Stimulated activated CD4-positive, alpha-beta T cell treated with anti-CD3 and anti-CD28 coated beads, Interleukin-4, amount 100 ng/mL, for 48 hours (primary cell): ENCODE measurements around the gene STARD13.
"Not testable (repeated sequence)": the region's sequence is repeated elsewhere in the genome, so short reads cannot be mapped to it uniquely, and the experiment has no call there.

Experiments
- DNase-seq, 2 donors: peaks; one replicate each; pipeline ENCODE4 v3.0.0-alpha.2; 2020; ENCODE audit warnings: low read depth in 2 of 2

The STARD13 gene

DNA sequence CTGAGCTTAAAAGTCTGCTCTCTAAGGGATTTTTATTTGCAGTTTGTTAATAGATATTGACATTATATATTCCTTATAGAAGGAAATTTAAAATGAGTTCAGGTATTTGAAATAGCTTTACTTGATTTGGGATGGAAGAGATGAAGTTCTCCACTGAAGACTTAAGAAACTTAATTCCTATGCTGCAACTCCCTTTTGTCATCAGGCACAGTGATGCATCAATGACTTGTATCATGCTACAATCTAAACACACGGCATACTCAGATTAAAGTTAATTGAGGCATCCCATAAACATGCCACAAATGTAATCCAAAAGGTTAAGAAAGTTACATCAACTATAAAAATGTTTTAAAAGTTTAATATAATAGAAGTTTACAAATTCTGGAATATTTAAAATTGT, 109.0 kb downstream of the STARD13 start:
- DNase-seq: no peak

DNA sequence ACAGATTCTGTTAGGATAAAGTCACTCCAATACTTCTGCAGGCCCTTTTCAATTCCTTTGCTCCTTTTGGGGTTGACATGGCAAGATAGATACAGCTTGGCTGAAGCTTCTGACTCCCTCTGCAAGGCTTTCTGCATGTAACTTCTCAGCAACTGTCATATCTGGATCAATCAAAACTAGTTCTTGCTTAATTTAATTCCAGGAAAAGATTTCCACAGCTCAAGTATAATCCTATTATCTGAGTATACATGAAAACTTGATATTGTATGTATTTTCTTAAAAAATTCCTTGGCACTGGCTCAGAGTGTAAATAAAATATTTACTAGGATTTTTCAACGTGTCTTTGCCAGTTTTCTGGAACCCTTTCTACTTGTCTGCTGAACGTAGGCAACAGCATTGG, 109.6 kb downstream of the STARD13 start:
- DNase-seq: no peak

DNA sequence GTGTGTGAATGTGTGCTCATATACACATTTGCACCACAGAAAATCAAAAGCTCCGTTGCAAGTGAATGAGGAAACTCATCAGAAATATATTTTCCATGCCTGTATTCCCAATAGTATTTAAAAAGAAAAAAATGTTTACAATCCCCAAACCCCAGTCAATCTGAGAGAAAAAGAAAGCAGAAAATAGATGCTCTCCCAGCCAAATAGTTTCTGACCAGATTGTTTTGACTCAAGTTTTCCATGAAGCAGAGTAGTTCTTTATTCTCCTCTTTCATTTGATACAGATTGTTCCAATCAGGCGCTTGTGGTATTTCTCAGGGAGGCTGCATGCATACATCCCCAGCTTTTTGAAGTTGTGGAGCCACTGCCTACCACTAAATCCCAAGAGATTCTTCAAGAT, 110.6 kb downstream of the STARD13 start:
- no peak for DNase-seq

DNA sequence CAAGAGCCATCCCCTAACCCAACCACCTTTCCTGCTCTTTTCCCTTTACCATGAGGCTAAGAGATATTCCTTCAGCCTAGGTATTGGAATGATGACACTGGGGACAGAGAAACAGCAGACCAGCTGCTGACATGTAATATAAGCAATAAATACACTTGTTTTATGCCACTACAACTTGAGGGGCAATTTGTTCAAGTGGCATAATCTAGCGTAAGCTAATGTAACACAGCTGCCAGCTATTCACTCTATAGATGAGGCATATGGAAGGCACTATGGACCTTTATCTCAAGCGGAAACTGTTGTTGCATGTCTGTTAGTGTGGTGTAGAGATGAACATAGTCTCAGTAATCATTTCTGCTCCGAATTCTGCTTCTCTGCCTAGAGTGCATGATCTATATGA, 111.1 kb downstream of the STARD13 start:
- DNase-seq: no peak

DNA sequence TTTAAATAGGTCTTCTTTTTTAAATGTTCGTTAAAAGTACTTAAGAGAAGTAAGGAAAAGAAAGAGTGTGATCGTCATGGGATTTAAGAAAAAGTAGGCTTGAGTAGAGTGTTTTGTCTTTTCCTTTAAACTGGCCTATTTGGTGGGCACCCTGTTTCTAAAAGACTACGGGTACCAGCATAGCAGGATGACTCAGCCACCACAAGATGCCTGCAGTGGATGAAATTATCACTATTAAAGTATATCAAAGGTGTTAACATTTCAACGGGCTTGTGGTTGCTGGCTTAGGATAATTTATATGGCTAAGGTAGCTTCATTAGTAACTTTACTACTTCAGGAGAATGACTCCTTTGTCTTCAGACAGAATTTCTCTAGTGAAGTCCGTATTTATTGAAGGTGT, 112.6 kb downstream of the STARD13 start:
- no peak for DNase-seq

DNA sequence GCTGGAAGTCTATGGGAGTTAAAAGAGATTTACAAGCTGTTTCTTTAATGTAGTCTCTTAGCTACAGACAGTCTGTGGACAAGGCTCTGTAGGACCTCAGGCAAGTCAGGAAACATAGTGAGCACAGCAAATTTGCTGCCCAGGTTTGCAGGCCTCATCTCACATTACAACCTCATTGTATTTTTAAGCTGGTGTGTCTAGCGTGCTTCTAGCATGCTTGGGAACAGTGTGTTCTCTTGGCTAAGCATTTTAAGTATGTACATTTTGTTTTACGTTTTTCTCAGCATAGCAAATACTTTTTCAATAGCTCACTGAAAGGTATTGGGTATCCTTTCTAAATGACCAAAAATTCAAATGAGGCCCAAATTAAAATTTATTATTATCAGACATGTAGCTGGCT, 113.2 kb downstream of the STARD13 start:
- no peak for DNase-seq

DNA sequence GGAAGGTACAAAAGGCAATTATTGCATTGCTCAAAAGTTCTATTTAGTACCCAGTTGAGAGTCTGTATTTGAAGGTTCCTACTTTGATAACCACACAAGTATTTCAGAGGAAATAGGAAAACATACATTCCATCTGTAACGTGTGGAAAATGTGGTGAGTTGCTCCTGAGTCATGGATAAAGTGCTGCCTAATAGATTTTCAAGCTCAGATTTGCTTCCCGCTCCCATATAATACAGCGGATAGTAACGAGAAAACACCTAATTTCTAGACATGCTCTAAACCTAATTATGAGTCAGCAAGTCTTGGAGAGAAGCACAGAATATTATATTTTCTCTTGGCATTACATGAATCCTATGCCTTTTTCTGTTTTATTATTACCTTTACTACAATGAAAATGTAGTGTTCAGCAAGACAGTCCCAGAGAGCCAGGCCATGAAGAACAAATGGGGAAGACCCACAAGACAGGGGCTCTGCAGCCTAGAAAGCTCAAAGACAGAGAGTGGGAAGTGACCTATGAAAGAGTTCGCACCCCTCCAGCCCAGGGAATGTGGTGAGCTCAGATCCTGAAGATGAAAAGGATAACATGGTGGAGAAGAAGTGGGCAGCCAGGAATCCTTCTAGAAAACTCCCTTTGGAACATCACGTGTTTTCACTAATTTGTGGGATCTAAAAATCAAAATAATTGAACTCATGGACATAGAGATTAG, 116.1 kb downstream of the STARD13 start:
- no peak for DNase-seq

DNA sequence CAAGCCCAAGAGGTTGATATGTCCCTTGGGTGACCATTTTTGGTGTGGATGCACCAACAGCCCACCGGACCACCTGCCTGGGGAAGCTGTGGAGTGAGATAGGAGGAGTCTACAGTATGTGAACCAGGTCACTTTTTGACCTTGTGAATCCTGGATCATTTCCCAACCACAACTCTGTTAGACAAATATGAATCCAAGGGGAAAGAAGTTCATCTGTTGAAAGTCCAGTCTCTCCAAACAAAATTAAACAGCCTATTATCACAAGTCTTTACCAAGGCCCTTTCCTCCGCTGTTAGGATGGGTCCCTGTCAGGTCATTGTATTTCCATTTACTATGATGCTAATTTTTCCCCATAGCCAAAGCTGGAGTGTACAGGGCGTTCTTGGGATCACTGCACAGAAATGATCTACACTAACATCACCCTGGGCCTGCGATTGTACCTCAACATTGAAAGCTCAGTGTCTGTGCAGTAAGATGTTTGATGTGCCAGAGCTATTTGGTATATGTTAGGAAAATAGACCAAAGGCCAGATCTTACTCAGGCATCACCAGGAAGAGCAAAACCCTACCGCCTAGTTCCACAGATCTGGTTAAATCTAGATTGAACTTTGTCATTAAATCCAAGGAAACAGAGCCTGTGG, 117.1 kb downstream of the STARD13 start:
- no peak for DNase-seq

DNA sequence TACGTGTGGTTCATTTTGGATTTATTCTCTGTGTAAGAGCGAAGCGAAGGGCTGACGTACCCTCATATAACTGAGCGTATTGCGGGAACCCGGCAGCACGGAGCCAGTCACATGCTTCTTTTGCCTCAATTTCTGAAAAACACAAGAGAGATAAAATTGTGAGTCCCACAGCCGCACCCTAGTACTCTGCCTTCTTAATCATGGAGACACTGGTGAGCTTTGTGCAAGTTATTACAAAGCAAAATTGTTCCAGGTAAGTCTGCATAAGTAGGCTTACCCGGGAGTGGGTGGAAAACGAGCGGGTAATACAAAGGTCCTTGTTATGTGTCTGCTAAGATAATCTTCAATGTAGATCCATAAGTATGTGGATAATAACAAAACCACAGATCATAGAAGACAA, 118.1 kb downstream of the STARD13 start:
- DNase-seq: no peak

DNA sequence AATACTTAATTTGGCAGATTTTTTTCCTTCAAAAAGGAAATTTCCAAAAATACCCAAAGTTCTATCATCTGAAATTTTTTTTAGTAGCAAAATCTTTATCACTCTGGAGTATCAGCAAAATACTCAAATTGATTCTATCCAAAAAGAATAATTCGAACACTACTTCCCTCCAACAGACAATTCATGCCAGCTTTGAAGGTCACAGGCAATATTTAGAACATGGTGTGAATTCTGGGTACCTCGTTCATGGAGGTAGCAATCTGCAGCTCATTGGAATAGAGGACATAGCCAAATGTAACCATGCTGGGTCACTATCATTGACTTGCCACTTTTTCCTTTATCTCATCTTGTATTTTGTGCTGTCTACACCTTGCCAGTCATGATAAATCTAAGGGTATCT, 119.8 kb downstream of the STARD13 start:
- DNase-seq: no peak

DNA sequence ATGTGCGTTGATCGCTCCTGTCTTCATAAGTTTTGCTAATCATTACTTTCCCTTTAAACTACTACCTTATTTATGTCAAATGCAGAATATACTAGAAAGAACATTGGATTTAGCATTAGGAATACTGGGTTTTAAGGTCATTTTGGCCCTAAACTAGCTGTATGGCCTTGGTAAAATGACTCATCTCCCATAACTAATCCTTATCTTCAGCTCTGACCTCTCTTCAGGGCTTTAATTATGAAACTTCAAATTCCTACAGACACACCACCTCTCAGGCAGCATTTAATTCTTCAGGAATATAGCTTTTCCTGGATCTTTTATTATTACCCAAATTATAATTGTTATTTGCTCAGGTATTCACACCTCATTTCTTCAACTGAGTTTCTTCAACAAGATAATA, 121.2 kb downstream of the STARD13 start:
- DNase-seq: no peak

DNA sequence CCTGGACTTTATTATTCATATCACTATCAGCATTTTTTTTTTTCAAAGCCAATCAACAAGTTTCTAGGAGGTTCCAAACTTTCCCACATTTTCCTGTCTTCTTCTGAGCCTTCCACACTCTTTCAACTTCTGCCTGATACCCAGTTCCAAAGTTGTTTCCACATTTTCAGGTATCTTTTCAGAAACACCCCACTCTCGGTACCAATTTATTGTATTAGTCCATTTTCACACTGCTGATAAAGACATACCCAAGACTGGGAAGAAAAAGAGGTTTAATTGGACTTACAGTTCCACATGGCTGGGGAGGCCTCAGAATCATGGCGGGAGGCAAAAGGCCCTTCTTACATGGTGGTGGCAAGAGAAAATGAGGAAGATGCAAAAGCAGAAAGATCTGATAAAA, 122.8 kb downstream of the STARD13 start:
- DNase-seq: not testable (repeated sequence)

DNA sequence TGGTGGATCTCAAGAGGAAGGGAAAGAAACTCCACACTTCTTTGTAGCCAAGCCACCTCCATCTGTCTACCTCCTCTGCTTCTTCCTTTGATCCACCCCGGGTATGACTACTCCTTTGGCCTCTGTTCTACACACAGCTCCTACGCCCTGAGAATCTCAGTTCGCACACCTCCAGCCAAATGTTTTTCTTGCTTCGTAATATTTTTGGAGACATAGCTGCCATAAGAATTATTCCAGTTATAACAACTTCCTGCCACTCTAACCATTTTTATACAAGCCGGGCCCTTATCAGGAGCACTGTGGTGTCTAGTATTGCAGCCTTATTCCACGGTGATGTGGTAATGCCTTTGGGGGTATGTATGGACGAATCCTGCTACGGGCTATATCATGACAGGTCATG, 126.7 kb downstream of the STARD13 start:
- DNase-seq: no peak

DNA sequence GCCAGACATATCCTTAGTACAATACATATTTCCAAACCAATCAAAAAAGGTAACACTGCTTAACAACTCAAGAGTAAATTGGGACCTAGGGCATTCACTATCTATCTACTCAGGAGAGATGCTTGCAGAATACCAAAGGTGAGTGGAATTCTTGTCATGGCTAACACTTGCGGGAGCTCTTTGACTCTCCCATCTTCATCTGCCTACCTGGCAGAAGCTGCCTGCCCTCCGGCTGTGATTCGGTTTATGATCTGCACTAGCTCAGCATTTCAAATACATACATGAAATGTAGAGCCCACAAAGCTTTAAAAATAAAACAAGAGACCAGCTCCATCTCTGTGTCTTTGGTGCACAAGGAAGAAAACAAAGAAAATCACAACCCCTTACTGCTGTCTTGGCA, 127.3 kb downstream of the STARD13 start:
- no peak for DNase-seq

DNA sequence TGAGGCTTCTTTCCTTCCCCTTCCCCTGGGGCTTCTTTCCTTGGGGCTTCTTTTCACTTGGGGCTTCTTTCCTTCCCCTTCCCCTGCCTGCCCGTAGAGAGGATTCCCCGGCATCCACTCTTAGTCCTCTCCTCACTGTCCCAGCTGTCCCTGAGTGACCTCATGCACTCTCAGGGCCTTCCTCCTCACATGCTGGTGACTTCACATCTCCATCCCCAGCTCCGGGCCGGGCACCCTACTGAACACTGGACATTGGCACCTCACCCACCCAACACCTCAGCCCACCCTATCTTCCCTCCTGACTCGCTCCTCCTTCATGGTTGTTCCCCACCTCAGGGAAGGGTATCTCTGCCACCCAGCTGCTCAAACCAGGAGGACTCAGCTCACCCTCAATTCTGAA, 130.6 kb downstream of the STARD13 start:
- DNase-seq: no peak

DNA sequence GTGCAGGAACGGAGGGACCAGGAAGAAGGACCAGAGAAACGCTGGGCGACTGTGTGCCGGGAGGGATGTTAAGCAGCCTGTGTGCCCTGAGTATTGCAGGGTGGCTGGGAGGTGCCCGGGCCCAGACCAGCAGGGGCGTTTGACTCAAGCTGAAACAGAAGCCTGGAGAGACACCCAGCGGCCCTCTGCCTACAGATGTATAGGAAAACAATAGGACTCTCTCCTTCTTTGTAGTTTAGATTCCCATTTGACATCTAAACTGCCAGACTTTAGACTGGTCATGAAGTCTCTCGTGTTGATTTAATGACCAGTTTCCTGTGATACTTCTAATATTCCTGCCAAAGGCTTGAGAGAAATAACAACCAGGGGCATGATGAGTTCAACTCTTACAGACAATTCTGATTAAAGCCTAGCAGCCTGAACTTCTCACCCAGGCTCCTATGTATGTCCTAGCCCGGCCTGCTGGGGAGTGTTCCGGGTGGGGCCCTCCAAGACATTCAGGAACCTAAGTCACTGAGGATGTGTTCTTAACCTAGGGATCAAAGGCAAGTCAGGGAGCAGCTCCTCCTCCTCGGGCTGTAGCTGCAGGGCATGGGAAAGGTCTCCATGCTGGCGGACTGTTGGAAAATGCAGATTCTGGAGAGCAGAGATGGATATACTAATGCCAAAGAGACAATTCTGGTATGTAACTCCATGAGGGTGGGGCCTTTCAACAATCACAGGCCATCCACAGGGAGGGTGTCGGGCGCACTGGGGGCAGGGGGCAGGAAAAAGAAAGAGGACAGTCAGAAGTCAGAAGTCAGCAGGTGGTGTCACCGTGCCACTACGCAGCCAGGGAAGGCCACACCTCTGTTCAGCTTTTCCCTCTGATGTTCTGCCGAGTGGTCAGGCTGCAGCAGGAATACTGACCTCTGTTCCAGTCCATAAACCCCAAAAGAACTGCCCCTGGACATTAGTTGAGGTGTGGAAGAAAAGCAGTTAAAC, 131.8 kb downstream of the STARD13 start:
- DNase-seq: no peak

DNA sequence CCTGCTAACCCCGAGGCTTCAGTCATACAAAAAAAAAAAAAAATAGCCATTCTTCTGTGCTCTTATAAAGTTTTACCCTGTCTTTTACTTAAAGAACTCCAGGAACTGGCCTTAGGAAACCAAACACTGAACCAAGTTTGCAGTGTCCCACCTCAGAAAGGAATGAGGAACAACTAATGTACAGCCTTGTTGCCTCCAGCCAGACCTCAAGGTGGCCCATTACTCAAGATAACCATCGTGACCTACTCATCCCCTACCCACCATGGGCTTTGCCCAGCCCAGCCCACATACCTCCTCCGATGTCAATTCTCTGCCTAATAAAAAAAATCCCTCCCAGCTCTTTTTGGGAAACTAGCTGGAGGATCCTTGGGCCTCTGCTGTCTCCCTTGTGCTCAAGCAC, 133.2 kb downstream of the STARD13 start:
- no peak for DNase-seq

DNA sequence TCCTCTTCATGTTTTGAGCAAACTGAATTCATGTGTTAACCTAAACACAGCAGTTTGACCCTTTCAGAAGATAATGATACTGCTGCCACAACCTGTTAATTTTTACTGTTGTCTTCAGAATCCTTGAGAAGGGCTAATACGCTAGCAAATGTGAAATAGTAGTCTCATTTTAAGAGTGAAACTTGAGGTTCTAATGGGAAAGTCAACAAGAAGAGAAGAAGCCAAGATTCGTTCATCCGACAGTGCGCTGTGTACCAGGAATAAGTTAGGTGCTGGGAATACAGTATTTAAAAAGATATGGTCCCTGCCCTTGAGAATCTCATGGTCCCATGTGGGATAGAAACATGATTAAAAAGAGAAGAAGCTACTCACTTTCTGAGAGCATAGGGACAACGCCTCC, 134.9 kb downstream of the STARD13 start:
- no peak for DNase-seq

DNA sequence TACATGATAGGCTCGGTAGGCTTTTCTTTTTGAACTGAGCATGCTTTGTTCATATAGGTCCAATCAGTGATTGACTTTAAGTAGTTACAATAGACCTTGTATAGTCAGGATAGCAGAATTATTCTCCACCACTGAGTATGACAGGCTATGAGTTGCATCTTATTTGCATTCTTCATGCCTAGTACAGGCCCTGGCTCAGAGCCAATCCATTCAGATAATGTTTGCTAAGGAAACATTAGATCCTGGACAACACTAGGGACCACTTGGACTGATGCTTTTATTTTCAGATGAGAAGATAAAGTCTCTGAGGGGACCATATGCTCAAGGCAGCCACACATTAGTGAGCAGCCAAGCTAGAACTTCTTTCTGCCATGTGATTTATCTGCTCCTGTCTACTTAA, 135.4 kb downstream of the STARD13 start:
- DNase-seq: no peak

DNA sequence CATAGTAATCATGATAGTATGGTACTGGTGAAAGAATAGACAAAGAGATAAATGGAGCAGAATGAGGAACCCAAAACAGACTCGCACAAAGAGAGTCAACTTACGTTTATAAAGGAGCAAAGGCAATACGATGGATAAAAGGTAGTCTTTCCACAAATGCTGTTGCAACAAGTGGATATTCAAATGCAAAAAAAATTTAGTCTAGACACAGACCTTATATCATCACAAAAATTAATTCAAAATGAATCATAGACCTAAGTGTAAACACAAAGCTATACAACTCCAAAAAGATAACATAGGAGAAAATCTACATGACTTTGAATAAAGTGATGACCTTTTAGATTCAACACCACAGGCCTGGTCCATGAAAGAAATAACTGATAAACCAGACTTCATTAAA, 137.7 kb downstream of the STARD13 start:
- DNase-seq: no peak

DNA sequence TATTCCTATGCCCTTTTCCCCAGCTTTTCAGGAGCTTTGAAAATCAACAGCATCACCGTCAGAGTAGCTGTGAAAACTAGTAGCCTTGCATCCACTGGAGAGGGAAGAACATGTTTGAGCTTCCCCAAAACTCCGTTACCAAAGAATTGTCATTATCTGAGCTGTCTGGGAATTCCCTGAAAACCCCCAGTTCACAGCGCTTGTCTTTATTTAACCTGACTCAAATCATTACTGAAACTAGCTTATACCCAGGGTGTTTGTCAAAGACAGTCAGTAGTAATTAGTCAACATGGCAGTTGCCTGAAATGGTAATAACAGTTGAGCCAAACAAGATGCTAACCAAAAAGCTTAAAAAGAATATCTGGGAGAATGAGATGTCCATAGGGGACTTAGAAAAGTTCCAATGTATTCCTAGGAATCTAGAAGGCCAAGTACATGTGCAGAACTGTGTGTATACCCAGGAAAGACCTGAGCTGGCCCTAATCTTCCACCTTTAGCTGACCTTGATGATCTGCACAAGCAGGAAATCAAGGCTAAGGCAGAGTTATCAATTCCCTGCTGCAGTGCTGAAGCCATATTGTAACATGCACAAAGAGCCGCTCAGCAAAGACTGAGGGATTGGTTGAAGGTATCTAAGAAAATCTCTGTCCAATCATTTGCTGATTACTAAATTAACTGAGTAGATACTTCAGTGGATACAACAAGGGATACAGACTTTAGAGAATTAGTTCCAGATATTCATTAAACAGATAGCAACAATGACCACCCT, 138.5 kb downstream of the STARD13 start:
- DNase-seq: peak in 1 of 2 donors; percentile 2

DNA sequence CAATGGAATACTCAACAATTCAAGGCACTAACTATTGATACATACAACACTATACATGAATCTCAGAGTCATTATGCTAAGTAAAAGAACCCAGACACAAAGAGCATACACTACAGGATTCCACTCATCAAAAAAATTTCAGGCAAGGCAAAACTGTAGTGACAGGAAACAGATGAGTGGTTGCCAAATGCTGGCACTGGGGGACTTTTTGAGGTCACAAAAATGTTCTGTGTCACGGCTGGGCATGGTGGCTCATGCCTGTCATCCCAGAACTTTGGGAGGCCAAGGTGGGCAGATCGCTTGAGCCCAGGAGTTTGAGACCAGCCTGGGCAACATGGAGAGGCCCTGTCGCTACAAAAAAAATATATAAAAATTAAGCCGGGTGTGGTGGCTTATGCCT, 139.9 kb downstream of the STARD13 start:
- DNase-seq: no peak
